ENCODE results near the gene CACNA2D3.

DNA sequence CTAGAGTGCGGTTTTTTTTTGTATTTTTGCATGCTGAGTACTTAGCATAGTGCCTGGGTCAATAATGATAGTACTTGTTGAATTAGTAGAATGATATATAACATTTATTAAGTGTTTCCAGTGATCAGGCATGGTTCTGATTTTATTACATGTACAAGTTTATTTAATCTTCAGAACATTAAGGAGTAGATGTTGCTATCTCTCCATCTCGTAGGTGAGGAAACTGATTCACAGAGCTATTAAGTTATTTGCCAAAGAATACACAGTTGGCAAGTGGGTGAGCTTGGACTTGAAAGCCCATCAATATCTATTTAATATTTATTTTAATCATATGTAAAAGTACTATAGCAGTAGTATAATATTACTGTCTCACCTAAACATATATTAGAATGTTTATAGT lies 219.5 kb downstream of the CACNA2D3 start:
- no peak for TF ChIP-seq EZH2phosphoT487 (IDR thresholded peaks at IDR 0.05; ENCODE audit: low read depth, severe bottlenecking, unreplicated experiment)
- TF ChIP-seq, protein P1, sequence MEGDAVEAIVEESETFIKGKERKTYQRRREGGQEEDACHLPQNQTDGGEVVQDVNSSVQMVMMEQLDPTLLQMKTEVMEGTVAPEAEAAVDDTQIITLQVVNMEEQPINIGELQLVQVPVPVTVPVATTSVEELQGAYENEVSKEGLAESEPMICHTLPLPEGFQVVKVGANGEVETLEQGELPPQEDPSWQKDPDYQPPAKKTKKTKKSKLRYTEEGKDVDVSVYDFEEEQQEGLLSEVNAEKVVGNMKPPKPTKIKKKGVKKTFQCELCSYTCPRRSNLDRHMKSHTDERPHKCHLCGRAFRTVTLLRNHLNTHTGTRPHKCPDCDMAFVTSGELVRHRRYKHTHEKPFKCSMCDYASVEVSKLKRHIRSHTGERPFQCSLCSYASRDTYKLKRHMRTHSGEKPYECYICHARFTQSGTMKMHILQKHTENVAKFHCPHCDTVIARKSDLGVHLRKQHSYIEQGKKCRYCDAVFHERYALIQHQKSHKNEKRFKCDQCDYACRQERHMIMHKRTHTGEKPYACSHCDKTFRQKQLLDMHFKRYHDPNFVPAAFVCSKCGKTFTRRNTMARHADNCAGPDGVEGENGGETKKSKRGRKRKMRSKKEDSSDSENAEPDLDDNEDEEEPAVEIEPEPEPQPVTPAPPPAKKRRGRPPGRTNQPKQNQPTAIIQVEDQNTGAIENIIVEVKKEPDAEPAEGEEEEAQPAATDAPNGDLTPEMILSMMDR (IDR thresholded peaks at IDR 0.05; ENCODE audit: poor library complexity), result no peak

Data from hepatocyte (in vitro differentiated cells).